Activated naive CD8-positive, alpha-beta T cell treated with anti-CD3 and anti-CD28 coated beads, Interleukin-2, amount 50 U/mL, for 16 hours (primary cell): ENCODE results near the gene STAC.

Source experiments
- DNase-seq: peaks from one replicate; pipeline ENCODE4 v3.0.0-alpha.2; 2020; ENCODE audit warnings: low read depth, low spot score

The STAC gene

GRCh38 chr3:36380221-36381031, at the start of gene STAC:
TSS of gene STAC (plus strand) at chr3:36380504. CDS start at chr3:36380644, 140 bp downstream.
- no peak for DNase-seq

- no peak for DNase-seq
These were observed 48.2 kb upstream of the STAC start for GRCh38 chr3:36332139-36332538.

GRCh38 chr3:36362216-36362615, 18.1 kb upstream of the STAC start:
- no peak for DNase-seq

- no peak for DNase-seq
These were observed 17.3 kb upstream of the STAC start for GRCh38 chr3:36362973-36363372.

GRCh38 chr3:36364260-36364659, 16.0 kb upstream of the STAC start:
- DNase-seq = no peak

GRCh38 chr3:36365829-36366228, 14.5 kb upstream of the STAC start:
- no peak for DNase-seq

GRCh38 chr3:36366308-36366707, 14.0 kb upstream of the STAC start:
- DNase-seq = no peak

- no peak for DNase-seq
These were observed 12.3 kb upstream of the STAC start for GRCh38 chr3:36367912-36368573.

- no peak for DNase-seq
These were observed 7.8 kb upstream of the STAC start for GRCh38 chr3:36372534-36372935.

- no peak for DNase-seq
These were observed 7.2 kb upstream of the STAC start for GRCh38 chr3:36373084-36373483.

- DNase-seq = no peak
These were observed 6.6 kb upstream of the STAC start for GRCh38 chr3:36373666-36374065.

GRCh38 chr3:36379872-36380220, 458 bp upstream of the STAC start:
- DNase-seq = no peak

- DNase-seq = no peak
These were observed 1.1 kb downstream of the STAC start for GRCh38 chr3:36381311-36381956.

- no peak for DNase-seq
These were observed 13.3 kb downstream of the STAC start for GRCh38 chr3:36393563-36393962.

GRCh38 chr3:36394176-36394575, 13.9 kb downstream of the STAC start:
- DNase-seq = no peak

GRCh38 chr3:36397841-36398240, 17.5 kb downstream of the STAC start:
- DNase-seq = no peak

- no peak for DNase-seq
These were observed 19.6 kb downstream of the STAC start for GRCh38 chr3:36399933-36400332.

GRCh38 chr3:36401056-36401455, 20.8 kb downstream of the STAC start:
- DNase-seq = no peak

GRCh38 chr3:36403661-36404060, 23.4 kb downstream of the STAC start:
- DNase-seq = no peak

GRCh38 chr3:36405190-36405589, 24.9 kb downstream of the STAC start:
- no peak for DNase-seq

- DNase-seq = no peak
These were observed 27.8 kb downstream of the STAC start for GRCh38 chr3:36408146-36408545.

GRCh38 chr3:36409862-36410261, 29.6 kb downstream of the STAC start:
- DNase-seq = no peak

GRCh38 chr3:36411587-36411986, 31.3 kb downstream of the STAC start:
- no peak for DNase-seq
